ENCODE data around the gene LRRK2. TPM values are rescaled to one million over a fixed set of nuclear protein-coding genes. Genes with fewer than 3 reads are reported as not detected.

The LRRK2 gene
- total and polyA plus RNA-seq, 2 experiments from 2014 or later: 6.4 to 9.3 TPM

- Histone ChIP-seq H3K4me3 (peak overlapping the region; percentile 65), H3K36me3 (no peaks in the 10 kb centered on the region), H3K4me1 (ENCODE audit: low read depth) (peaks cover 17% of the 10 kb centered on the region), H3K9me3 (ENCODE audit: low read depth) (no peaks in the 10 kb centered on the region), H3K27me3 (peaks cover 19% of the 10 kb centered on the region), H3K27ac (peak overlapping the region; percentile 75)
- TF ChIP-seq CTCF (IDR thresholded peaks at IDR 0.05; ENCODE audit: low read depth, low read length): no peak
- DNase-seq (ENCODE audit: low read depth in 1 of 2, low spot score in 1 of 2): no peak
These were observed 663 bp downstream of the LRRK2 start for GRCh38 chr12:40225337-40225983.

GRCh38 chr12:40225984-40226602 lies 1.3 kb downstream of the LRRK2 start:
- H3K36me3 ChIP-seq: no peaks in the 10 kb centered on the region
- peaks cover 19% of the 10 kb centered on the region for H3K4me1 ChIP-seq (ENCODE audit: low read depth)
- no peak for TF ChIP-seq CTCF (IDR thresholded peaks at IDR 0.05; ENCODE audit: low read depth, low read length)
- DNase-seq (ENCODE audit: low read depth in 1 of 2, low spot score in 1 of 2): no peak
- peaks cover 19% of the 10 kb centered on the region for H3K27me3 ChIP-seq
- peak overlapping the region; percentile 65 for H3K4me3 ChIP-seq
- H3K9me3 ChIP-seq (ENCODE audit: low read depth): no peaks in the 10 kb centered on the region
- no peak overlapping the region for H3K27ac ChIP-seq

GRCh38 chr12:40226705-40227104 lies 1.9 kb downstream of the LRRK2 start:
- Histone ChIP-seq H3K36me3 (no peaks in the 10 kb centered on the region), H3K27me3 (peaks cover 19% of the 10 kb centered on the region), H3K4me3 (no peak overlapping the region), H3K4me1 (ENCODE audit: low read depth) (peaks cover 19% of the 10 kb centered on the region), H3K27ac (no peak overlapping the region), H3K9me3 (ENCODE audit: low read depth) (no peaks in the 10 kb centered on the region)
- DNase-seq (ENCODE audit: low read depth in 1 of 2, low spot score in 1 of 2): peak in 1 of 2 donors; percentile 82
- TF ChIP-seq CTCF (IDR thresholded peaks at IDR 0.05; ENCODE audit: low read depth, low read length): no peak

GRCh38 chr12:40227447-40227846 lies 2.6 kb downstream of the LRRK2 start:
- Histone ChIP-seq H3K9me3 (ENCODE audit: low read depth) (no peaks in the 10 kb centered on the region), H3K4me3 (no peak overlapping the region), H3K27ac (no peak overlapping the region), H3K27me3 (peaks cover 19% of the 10 kb centered on the region), H3K4me1 (ENCODE audit: low read depth) (peaks cover 19% of the 10 kb centered on the region), H3K36me3 (no peaks in the 10 kb centered on the region)
- TF ChIP-seq CTCF (IDR thresholded peaks at IDR 0.05; ENCODE audit: low read depth, low read length): no peak
- DNase-seq (ENCODE audit: low read depth in 1 of 2, low spot score in 1 of 2): no peak

- no peak for DNase-seq (ENCODE audit: low read depth in 1 of 2, low spot score in 1 of 2)
- Histone ChIP-seq H3K36me3 (no peaks in the 10 kb centered on the region), H3K27me3 (peaks cover 9% of the 10 kb centered on the region), H3K4me1 (ENCODE audit: low read depth) (peaks cover 19% of the 10 kb centered on the region), H3K9me3 (ENCODE audit: low read depth) (no peaks in the 10 kb centered on the region), H3K4me3 (no peak overlapping the region), H3K27ac (no peak overlapping the region)
- TF ChIP-seq CTCF (IDR thresholded peaks at IDR 0.05; ENCODE audit: low read depth, low read length): no peak
These were observed 3.9 kb downstream of the LRRK2 start for GRCh38 chr12:40228727-40229126.

Measured in cardiac muscle cell (in vitro differentiated cells and primary cell).